ENCODE measurements around the gene SLC44A3.

The SLC44A3 gene

DNA sequence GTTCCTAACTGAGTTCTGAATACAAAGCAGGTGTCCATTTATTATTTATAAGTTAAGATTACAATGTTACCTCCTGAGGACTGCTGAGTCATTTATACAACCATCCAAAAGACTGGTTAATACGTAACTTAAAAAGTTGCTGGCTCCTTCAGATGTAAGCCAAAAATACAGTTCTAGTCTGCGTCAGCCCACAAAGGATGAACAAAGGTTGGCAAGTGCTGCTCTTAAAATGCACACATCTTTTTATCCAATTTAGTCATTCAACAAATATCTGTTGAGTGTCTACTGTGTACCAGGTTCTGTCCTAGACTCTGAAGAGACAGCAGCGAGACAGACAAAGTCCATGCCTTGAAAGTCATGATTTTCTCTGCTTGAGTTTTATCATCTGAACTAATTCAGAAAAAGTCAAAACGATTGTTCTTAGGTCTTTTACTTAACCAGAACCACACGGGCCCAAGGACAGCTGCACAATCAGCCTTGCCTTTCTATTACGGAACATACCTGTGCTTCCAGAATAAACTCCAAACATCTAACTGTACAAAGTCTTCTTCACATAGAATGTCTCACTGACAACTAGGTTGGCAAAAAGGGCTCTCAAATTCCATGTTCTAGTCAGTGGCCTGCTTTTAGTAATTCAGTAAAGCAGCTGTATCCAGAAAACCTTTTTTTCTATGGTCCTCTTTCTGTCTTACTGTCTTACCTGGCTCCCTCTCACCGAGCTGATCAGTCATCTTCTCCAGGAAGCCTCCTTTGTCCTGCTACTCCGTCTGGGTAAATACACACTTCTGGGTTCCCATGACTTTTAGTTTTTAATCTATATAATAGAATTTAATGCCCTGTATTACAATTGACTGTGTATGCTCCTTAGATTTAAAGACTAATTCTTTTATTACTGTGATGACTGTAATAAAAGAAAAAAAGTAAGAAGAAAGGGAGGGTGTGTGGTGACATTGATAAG is 122.3 kb downstream of the SLC44A3 start:
- no peak for TF ChIP-seq CTCF (IDR thresholded peaks at IDR 0.05; ENCODE audit: control insufficient read depth, extremely low read depth, insufficient read depth)
- H3K4me3 ChIP-seq (ENCODE audit: low read depth, low read length), result no peak overlapping the region
- DNase-seq (ENCODE audit: low read depth), result no peak

Data from LNCaP clone FGC (cell line).